ENCODE measurements around the gene PRELP.

- TF ChIP-seq CTCF (IDR thresholded peaks at IDR 0.05; ENCODE audit: low read depth, low read length) (no peak), POLR2A (IDR thresholded peaks at IDR 0.05; ENCODE audit: extremely low read depth, insufficient read length) (no peak)
Measured at GRCh38 chr1:203477748-203478147, 2.1 kb downstream of the PRELP start.

All from NB4 (cell line).